ENCODE measurements around the gene DAB2IP.

Gene DAB2IP

GRCh38 chr9:121685146-121685794, 33.8 kb downstream of the DAB2IP start:
- no peak for DNase-seq (ENCODE audit: low read depth)

- no peak for DNase-seq (ENCODE audit: low read depth)
Observed at GRCh38 chr9:121685795-121686377, 34.5 kb downstream of the DAB2IP start.

- DNase-seq (ENCODE audit: low read depth), result no peak
Observed at GRCh38 chr9:121686930-121687541, 35.6 kb downstream of the DAB2IP start.

- no peak for DNase-seq (ENCODE audit: low read depth)
Observed at GRCh38 chr9:121688146-121688680, 36.8 kb downstream of the DAB2IP start.

GRCh38 chr9:121688681-121689080, 37.2 kb downstream of the DAB2IP start:
- DNase-seq (ENCODE audit: low read depth), result no peak

GRCh38 chr9:121689461-121690157, 38.2 kb downstream of the DAB2IP start:
- DNase-seq (ENCODE audit: low read depth), result no peak

- no peak for DNase-seq (ENCODE audit: low read depth)
Observed at GRCh38 chr9:121690316-121690715, 38.9 kb downstream of the DAB2IP start.

- DNase-seq (ENCODE audit: low read depth), result no peak
Observed at GRCh38 chr9:121690766-121691165, 39.3 kb downstream of the DAB2IP start.

- no peak for DNase-seq (ENCODE audit: low read depth)
Observed at GRCh38 chr9:121691890-121692289, 40.5 kb downstream of the DAB2IP start.

- DNase-seq (ENCODE audit: low read depth), result no peak
Observed at GRCh38 chr9:121692606-121693387, 41.4 kb downstream of the DAB2IP start.

GRCh38 chr9:121693388-121693670, 41.9 kb downstream of the DAB2IP start:
- DNase-seq (ENCODE audit: low read depth), result no peak

GRCh38 chr9:121694001-121694400, 42.6 kb downstream of the DAB2IP start:
- DNase-seq (ENCODE audit: low read depth), result no peak

- no peak for DNase-seq (ENCODE audit: low read depth)
Observed at GRCh38 chr9:121694600-121694999, 43.2 kb downstream of the DAB2IP start.

- DNase-seq (ENCODE audit: low read depth), result no peak
Observed at GRCh38 chr9:121696930-121697329, 45.5 kb downstream of the DAB2IP start.

- peak; percentile 36 for DNase-seq (ENCODE audit: low read depth)
Observed at GRCh38 chr9:121698627-121699570, 47.5 kb downstream of the DAB2IP start.

- no peak for DNase-seq (ENCODE audit: low read depth)
Observed at GRCh38 chr9:121699571-121700164, 48.2 kb downstream of the DAB2IP start.

- no peak for DNase-seq (ENCODE audit: low read depth)
Observed at GRCh38 chr9:121700165-121700831, 48.9 kb downstream of the DAB2IP start.

GRCh38 chr9:121700832-121701419, 49.5 kb downstream of the DAB2IP start:
- no peak for DNase-seq (ENCODE audit: low read depth)

GRCh38 chr9:121701736-121702261, 50.4 kb downstream of the DAB2IP start:
- DNase-seq (ENCODE audit: low read depth), result no peak

Data from stimulated activated CD8-positive, alpha-beta memory T cell treated with anti-CD3 and anti-CD28 coated beads, Interleukin-12 subunit alpha, Interleukin-12 subunit beta, amount 100 ng/mL, for 4 hours (primary cell).